Activated CD4-positive, alpha-beta T cell treated with anti-CD3 and anti-CD28 coated beads, Interleukin-10, Interleukin-2, amounts not matched to agents 100 ng/mL and 50 ng/mL, durations not matched to agents 16 hours and 8 hours (primary cell): Measurements from ENCODE around the gene SLC66A2.

ENCODE experiments used
- DNase-seq: peaks from one replicate; pipeline ENCODE4 v3.0.0-alpha.2; 2020

SLC66A2 gene

GRCh38 chr18:79949697-79950487 is 1.6 kb downstream of the SLC66A2 start:
- DNase-seq, result no peak

GRCh38 chr18:79948719-79949411 is 2.6 kb downstream of the SLC66A2 start:
- DNase-seq, result no peak

- no peak for DNase-seq
Measured at GRCh38 chr18:79947881-79948610, 3.4 kb downstream of the SLC66A2 start.

GRCh38 chr18:79947054-79947755 is 4.2 kb downstream of the SLC66A2 start:
- no peak for DNase-seq

GRCh38 chr18:79945118-79946042 is 6.1 kb downstream of the SLC66A2 start:
- no peak for DNase-seq

GRCh38 chr18:79944746-79945117 is 6.7 kb downstream of the SLC66A2 start:
- DNase-seq, result no peak

GRCh38 chr18:79944126-79944731 is 7.2 kb downstream of the SLC66A2 start:
- peak; percentile 62 for DNase-seq

GRCh38 chr18:79943608-79944125 is 7.8 kb downstream of the SLC66A2 start:
- DNase-seq, result no peak

GRCh38 chr18:79942786-79943607 is 8.5 kb downstream of the SLC66A2 start:
- DNase-seq, result no peak

GRCh38 chr18:79942211-79942610 is 9.2 kb downstream of the SLC66A2 start:
- DNase-seq, result no peak

GRCh38 chr18:79941473-79942119 is 9.9 kb downstream of the SLC66A2 start:
- DNase-seq, result no peak

GRCh38 chr18:79940814-79941472 is 10.5 kb downstream of the SLC66A2 start:
- DNase-seq, result no peak

GRCh38 chr18:79940126-79940813 is 11.2 kb downstream of the SLC66A2 start:
- DNase-seq, result no peak

- DNase-seq, result no peak
Measured at GRCh38 chr18:79939096-79939495, 12.4 kb downstream of the SLC66A2 start.

GRCh38 chr18:79938196-79938595 is 13.3 kb downstream of the SLC66A2 start:
- no peak for DNase-seq

GRCh38 chr18:79937103-79937860 is 14.2 kb downstream of the SLC66A2 start:
- DNase-seq, result no peak

GRCh38 chr18:79936641-79937040 is 14.8 kb downstream of the SLC66A2 start:
- DNase-seq, result no peak

GRCh38 chr18:79935925-79936324 is 15.5 kb downstream of the SLC66A2 start:
- no peak for DNase-seq
